HG03575 (cell line): ENCODE measurements around the gene KLRC4.
"Not testable (repeated sequence)": the region's sequence is repeated elsewhere in the genome, so short reads cannot be mapped to it uniquely, and the experiment has no call there.

ENCODE experiments used
- ATAC-seq: cut with Tn5 transposase; IDR thresholded peaks from one replicate; pipeline ENCODE4 v1.9.1; 2021; ENCODE audit not compliant: unreplicated experiment, insufficient number of reproducible peaks, low FRiP score; ENCODE audit errors: extremely low read depth

The KLRC4 gene

GRCh38 chr12:10404798-10405197 is 4.8 kb downstream of the KLRC4 start:
- no peak for ATAC-seq

- no peak for ATAC-seq
Measured at GRCh38 chr12:10400829-10401228, 8.7 kb downstream of the KLRC4 start.

- no peak for ATAC-seq
Measured at GRCh38 chr12:10398168-10398567, 11.4 kb downstream of the KLRC4 start.

GRCh38 chr12:10397296-10397695 is 12.3 kb downstream of the KLRC4 start:
- ATAC-seq, result no peak

DNA sequence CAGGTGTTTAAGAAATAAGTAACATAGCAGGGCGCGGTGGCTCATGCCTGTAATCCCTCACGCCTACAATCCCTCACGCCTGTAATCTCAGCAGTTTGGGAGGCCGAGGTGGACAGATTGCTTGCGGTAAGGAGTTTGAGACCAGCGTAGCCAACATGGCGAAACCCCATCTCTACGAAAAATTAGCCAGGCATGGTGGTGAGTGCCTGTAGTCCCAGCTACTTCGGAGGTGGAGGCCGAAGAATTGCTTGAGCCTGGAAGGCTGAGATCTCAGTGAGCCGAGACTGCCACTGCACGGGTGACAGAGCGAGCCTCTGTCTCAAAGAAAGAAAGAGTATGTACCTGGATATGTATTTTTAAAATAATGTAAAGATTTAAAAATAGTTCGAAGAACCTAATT is 13.4 kb downstream of the KLRC4 start:
- ATAC-seq, result not testable (repeated sequence)

DNA sequence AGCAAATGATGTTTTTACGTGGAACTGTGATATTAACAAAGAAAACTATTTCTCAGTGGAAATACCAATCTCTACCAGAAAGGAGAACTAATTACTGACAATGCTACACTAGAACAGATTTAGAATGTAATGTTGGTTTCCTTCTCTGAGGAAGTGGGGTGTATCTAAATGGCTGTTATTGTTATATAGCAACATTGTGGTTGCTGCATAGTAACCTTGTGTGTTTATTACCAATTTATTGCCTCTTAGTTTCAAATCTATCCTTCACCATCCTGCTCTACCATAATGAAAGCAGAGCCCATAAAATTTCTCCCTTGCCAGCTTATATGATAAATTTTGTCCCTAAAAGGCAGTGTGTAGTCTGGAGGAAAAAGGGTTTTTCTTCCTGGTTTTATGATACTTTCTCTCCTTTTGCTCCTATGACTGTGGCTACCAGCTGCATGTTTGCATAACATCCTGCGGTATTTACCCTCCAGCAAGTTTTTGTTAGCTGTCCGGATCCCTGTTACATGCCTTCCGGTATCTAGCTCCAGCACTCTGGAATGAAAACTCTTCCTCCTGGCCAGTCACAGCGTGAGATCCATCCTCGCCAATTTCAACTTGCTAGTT is 14.1 kb downstream of the KLRC4 start:
- peak; percentile 67 for ATAC-seq

GRCh38 chr12:10394531-10395152 is 14.9 kb downstream of the KLRC4 start:
- ATAC-seq, result not testable (repeated sequence)

DNA sequence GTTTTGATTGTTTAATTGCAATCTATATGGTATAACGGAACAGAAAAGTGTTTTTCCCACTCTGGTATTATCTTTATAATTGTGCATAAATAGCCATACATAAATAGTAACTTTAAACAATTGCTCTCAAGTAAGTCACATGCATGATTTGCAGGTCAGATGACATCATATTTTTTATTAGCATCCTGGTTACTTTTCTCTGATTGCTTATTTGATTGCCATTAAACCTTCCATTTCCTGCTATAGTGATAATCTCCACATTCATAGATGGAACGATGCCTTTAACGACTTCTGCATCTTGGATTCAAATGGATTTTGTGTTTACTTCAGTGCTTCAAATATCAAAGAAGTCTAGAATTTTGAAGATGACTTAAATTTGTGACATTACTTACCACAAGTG is 16.3 kb downstream of the KLRC4 start:
- no peak for ATAC-seq

- no peak for ATAC-seq
Measured at GRCh38 chr12:10392394-10392930, 17.1 kb downstream of the KLRC4 start.

DNA sequence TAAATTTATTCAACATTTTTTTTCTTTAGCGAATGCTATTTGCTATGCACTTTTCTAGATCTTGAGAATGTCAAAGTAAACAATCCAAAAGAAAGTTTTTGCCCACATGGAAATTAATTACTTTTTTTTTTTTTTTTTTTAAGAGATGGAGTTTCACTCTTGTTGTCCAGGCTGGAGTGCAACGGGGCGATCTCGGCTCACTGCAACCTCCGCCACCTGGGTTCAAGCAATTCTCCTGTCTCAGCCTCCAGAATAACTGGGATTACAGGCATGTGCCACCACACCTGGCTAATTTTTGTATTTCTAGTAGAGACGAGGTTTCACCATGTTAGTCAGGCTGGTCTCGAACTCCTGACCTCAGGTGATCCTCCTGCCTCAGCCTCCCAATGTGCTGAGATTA is 18.6 kb downstream of the KLRC4 start:
- ATAC-seq, result not testable (repeated sequence)

- no peak for ATAC-seq
Measured at GRCh38 chr12:10389904-10390303, 19.7 kb downstream of the KLRC4 start, which contains the start of gene KLRK1. Gene KLRK1, minus strand, starts transcription at chr12:10390041. Its CDS starts 1,231 bp downstream, at chr12:10388810.

DNA sequence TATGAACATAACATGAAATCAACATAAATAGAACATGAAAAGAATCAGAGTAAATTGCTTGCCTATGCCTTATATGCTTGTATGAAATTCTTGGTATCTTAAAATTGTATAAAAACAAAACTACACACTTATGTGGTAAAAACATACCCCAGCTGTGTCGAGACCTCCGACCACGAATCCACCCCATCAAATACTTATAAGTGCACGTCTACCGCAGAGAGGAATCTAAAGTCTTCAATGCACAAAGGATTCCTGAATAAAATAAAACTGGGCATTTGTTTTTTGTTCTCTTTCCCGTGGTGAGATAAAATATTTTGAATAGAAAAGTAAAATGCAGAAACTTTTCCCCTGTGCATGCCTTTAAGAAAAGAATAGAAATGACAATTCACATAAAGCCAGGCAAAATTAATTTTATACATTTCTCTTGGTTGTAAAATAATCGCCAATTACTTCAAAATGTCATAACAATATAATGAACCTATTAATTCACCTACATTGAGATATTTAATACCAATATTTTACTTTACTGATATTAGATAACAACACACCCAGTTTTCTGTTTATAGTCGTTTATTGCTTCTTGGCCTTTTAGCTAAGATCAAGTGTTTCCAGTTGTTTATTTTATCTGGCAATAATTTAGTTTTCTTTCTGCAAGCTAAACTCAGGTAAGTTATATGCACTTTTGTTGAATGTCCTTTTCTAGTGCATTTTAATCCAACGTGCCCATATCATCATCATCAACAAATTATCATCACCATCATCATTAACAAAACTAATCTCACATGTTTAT is 20.7 kb downstream of the KLRC4 start:
- no peak for ATAC-seq

DNA sequence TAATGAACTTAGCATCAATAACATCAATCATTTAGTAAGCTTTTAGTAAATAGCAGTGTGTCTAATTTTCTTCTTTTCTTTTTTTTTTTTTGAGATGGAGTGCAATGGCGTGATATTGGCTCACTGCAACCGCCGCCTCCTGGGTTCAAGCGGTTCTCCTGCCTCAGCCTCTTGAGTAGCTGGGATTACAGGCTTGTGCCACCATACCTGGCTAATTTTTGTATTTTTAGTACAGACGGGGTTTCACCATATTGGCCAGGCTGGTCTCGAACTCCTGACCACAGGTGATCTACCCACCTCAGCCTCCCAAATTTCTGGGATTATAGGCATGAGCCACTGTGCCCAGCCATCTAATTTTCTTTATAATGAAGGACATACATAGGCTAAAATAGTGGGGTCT is 22.1 kb downstream of the KLRC4 start:
- ATAC-seq, result not testable (repeated sequence)

DNA sequence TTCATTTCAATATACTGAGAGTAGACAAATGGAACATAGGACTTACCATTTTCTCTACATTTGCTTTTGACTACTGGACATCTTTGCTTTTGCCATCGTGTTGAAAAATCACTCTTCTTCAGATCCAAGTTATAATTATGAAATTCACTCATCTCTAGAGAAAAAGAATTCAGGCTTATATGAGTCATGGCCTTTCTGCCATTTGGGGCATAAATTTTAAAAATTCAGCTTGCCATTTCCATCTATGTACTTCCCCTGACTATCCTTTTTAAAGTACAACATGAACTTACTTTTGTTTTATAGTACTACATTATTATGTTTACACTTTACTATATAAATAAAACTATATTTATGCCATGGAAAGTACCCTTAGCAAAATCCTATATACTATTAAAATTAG is 22.7 kb downstream of the KLRC4 start:
- ATAC-seq, result no peak

DNA sequence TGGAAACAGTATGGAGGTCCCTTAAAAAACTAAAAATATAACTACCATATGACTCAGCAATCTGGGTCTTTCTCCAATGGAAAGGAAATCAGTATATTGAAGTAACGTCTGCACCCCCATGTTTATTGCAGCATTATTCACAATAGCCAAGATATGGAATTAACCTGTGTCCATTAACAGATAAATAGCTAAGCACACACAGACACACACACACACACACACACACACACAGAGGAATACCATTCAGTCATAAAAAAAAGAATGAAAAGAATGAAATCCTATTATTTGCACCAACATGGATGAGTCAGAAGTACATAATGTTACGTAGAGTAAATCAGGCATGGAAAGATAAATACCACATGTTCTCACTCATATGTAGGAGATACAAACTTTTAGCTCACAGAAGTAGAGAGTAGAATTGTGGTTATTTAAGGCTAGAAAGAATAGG is 24.4 kb downstream of the KLRC4 start:
- ATAC-seq, result no peak

DNA sequence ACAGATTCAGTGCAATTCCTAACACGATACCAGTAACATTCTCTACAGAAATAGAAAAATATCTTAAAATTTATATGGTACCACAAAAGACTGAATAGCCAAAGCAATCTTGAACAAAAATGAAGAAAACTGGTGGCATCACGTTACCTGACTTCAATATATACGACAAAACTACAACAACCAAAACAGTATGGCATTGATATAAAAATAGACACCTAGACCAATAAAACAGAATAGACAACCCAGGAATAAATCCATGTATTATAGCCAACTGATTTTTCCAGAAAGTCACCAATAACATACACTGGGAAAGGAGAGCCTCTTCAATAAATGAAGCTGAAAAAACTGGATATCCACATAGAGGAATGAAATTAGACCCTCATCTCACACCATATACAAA is 25.4 kb downstream of the KLRC4 start:
- ATAC-seq, result no peak

- no peak for ATAC-seq
Measured at GRCh38 chr12:10381928-10382628, 27.5 kb downstream of the KLRC4 start.

DNA sequence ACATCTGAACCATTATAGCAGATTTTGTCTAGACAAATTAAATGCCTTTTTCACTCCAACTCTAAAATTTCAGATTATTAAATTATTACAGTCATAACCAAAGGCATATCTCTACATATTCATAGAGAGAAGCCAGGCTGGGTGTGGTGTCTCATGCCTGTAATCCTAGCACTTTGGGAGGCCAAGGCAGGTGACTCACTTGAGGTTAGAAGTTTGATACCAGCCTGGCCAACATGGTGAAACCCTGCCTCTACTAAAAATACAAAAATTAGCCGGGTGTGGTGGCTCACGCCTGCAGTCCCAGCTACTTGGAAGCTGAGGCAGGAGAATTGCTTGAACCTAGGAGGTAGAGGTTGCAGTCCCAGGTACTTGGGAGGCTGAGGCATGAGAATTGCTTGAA is 30.8 kb downstream of the KLRC4 start:
- not testable (repeated sequence) for ATAC-seq

DNA sequence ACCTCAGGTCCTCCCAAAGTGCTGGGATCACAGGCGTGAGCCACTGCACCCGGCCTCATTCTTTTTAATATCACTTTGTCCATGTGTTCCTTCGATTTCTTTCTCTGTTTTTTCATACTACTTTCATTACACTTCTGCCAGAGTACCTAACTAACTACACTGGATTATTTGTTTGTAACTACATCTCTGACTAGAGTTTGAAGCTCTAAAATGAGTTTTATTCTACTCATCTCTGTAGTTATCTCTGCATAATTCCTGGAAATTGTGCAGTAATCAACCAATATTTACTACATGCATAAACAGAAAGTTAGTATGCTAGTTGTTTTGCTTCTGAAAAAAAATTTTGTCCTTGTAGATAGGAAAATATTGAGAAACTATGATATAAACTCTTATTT is 34.9 kb downstream of the KLRC4 start:
- no peak for ATAC-seq
